HEK293 (cell line): ENCODE measurements around the gene BCL2L13.

ENCODE experiments used
- CTCF ChIA-PET: fragments of 350-600 bp; formaldehyde crosslinking; extraction: SDS; loops from one replicate; lab custom pipeline; 2021; ENCODE audit warnings: antibody characterized with exemption; lab: Yijun Ruan, JAX
- POLR2A ChIA-PET: fragments of 300-600 bp; formaldehyde crosslinking; extraction: SDS; loops from one replicate; lab custom pipeline; 2020; ENCODE audit warnings: antibody characterized with exemption, inconsistent platforms; lab: Yijun Ruan, JAX
- H3K27ac ChIP-seq: fragments of 200-500 bp; sonication (Bioruptor generic); 2 replicates; pipeline ENCODE4 v1.5.1; 2014; ENCODE audit warnings: low read depth, low read length, control low read depth, inconsistent platforms; ENCODE audit errors: extremely low read depth
- H3K36me3 ChIP-seq, 2 experiments: fragments of 200-500 bp in 1 of 2; sonication (Bioruptor generic) in 1 of 2; 1 replicate in 1 of 2; 2 replicates in 1 of 2; pipeline ENCODE4 v1.5.1; 2014 to 2017; ENCODE audit warnings: inconsistent platforms in 2 of 2, low read length in 2 of 2; ENCODE audit not compliant: control insufficient read depth in 2 of 2, insufficient read depth in 1 of 2
- H3K4me1 ChIP-seq: fragments of 200-500 bp; sonication (Bioruptor generic); 2 replicates; pipeline ENCODE4 v1.5.1; 2014; ENCODE audit warnings: mild to moderate bottlenecking, low read length, inconsistent platforms; ENCODE audit not compliant: control insufficient read depth, insufficient read depth
- H3K4me3 ChIP-seq: 2 replicates; pipeline ENCODE4 v1.5.1; 2011; ENCODE audit warnings: low read depth, mild to moderate bottlenecking, control low read depth, low read length, moderate library complexity
- H3K9me3 ChIP-seq: fragments of 200-500 bp; sonication (Bioruptor generic); 2 replicates; pipeline ENCODE4 v1.5.1; 2014; ENCODE audit warnings: low read depth, low read length, inconsistent platforms; ENCODE audit not compliant: control insufficient read depth, insufficient read depth
- EGR2 ChIP-seq: fragments of 450-650 bp; formaldehyde crosslinking; IDR thresholded peaks from 2 replicates; pipeline ENCODE4 v1.5.1; 2016; ENCODE audit warnings: low read depth, missing biosample characterization, missing genetic modification characterization
- KLF9 ChIP-seq: fragments of 450-650 bp; formaldehyde crosslinking; IDR thresholded peaks from 2 replicates; pipeline ENCODE4 v1.5.1; 2016; ENCODE audit warnings: missing biosample characterization, missing genetic modification characterization, low read depth
- PRDM2 ChIP-seq: fragments of 450-650 bp; formaldehyde crosslinking; IDR thresholded peaks from 2 replicates; pipeline ENCODE4 v1.5.1; 2016; ENCODE audit warnings: missing biosample characterization, missing genetic modification characterization, borderline replicate concordance
- SCRT1 ChIP-seq: fragments of 450-650 bp; formaldehyde crosslinking; IDR thresholded peaks from 2 replicates; pipeline ENCODE4 v1.5.1; 2016; ENCODE audit warnings: missing biosample characterization, missing genetic modification characterization, borderline replicate concordance
- SETDB1 ChIP-seq: IDR thresholded peaks from one replicate; pipeline ENCODE4 v1.6.1; 2017; ENCODE audit warnings: mild to moderate bottlenecking, low read length, moderate library complexity, mixed read lengths; ENCODE audit not compliant: insufficient read length
- SP2 ChIP-seq: fragments of 450-650 bp; formaldehyde crosslinking; IDR thresholded peaks from 2 replicates; pipeline ENCODE4 v1.5.1; 2016; ENCODE audit warnings: missing biosample characterization, missing genetic modification characterization
- ZBTB11 ChIP-seq: fragments of 450-650 bp; formaldehyde crosslinking; conservative IDR thresholded peaks from 2 replicates; pipeline ENCODE4 v1.5.1; 2016; ENCODE audit warnings: low read depth, missing biosample characterization, missing genetic modification characterization
- ZBTB17 ChIP-seq: fragments of 450-650 bp; formaldehyde crosslinking; IDR thresholded peaks from 2 replicates; pipeline ENCODE4 v1.5.1; 2016; ENCODE audit warnings: missing biosample characterization, missing genetic modification characterization
- ZEB2 ChIP-seq: fragments of 450-650 bp; formaldehyde crosslinking; IDR thresholded peaks from 2 replicates; pipeline ENCODE4 v1.5.1; 2016; ENCODE audit warnings: missing biosample characterization, missing genetic modification characterization
- ZNF140 ChIP-seq: fragments of 450-650 bp; formaldehyde crosslinking; IDR thresholded peaks from 2 replicates; pipeline ENCODE4 v1.5.1; 2016; ENCODE audit warnings: missing biosample characterization, missing genetic modification characterization
- ZNF169 ChIP-seq: fragments of 450-650 bp; formaldehyde crosslinking; IDR thresholded peaks from 2 replicates; pipeline ENCODE4 v1.5.1; 2016; ENCODE audit warnings: missing biosample characterization, missing genetic modification characterization
- ZNF24 ChIP-seq: fragments of 450-650 bp; formaldehyde crosslinking; IDR thresholded peaks from 2 replicates; pipeline ENCODE4 v1.5.1; 2016; ENCODE audit warnings: missing biosample characterization, missing genetic modification characterization
- ZNF26 ChIP-seq: fragments of 450-650 bp; formaldehyde crosslinking; IDR thresholded peaks from 2 replicates; pipeline ENCODE4 v1.5.1; 2016; ENCODE audit warnings: missing biosample characterization, missing genetic modification characterization
- ZNF311 ChIP-seq: fragments of 450-650 bp; formaldehyde crosslinking; IDR thresholded peaks from 2 replicates; pipeline ENCODE4 v1.5.1; 2017; ENCODE audit warnings: missing biosample characterization, missing genetic modification characterization, borderline replicate concordance
- ZNF366 ChIP-seq: fragments of 450-650 bp; formaldehyde crosslinking; conservative IDR thresholded peaks from 2 replicates; pipeline ENCODE4 v1.5.1; 2016; ENCODE audit warnings: missing biosample characterization, missing genetic modification characterization
- ZNF416 ChIP-seq: fragments of 450-650 bp; formaldehyde crosslinking; IDR thresholded peaks from 2 replicates; pipeline ENCODE4 v1.5.1; 2016; ENCODE audit warnings: missing biosample characterization, missing genetic modification characterization
- ZNF48 ChIP-seq: fragments of 450-650 bp; formaldehyde crosslinking; IDR thresholded peaks from 2 replicates; pipeline ENCODE4 v1.5.1; 2016; ENCODE audit warnings: missing biosample characterization, missing genetic modification characterization
- ZNF514 ChIP-seq: fragments of 450-650 bp; formaldehyde crosslinking; IDR thresholded peaks from 2 replicates; pipeline ENCODE4 v1.5.1; 2016; ENCODE audit warnings: missing biosample characterization, missing genetic modification characterization
- ZNF561 ChIP-seq: fragments of 450-650 bp; IDR thresholded peaks from 2 replicates; pipeline ENCODE4 v1.5.1; 2018; ENCODE audit warnings: missing biosample characterization, missing genetic modification characterization, borderline replicate concordance
- ZNF645 ChIP-seq: fragments of 450-650 bp; formaldehyde crosslinking; IDR thresholded peaks from 2 replicates; pipeline ENCODE4; 2016; ENCODE audit warnings: missing biosample characterization, missing genetic modification characterization
- ZNF664 ChIP-seq: fragments of 450-650 bp; formaldehyde crosslinking; IDR thresholded peaks from 2 replicates; pipeline ENCODE4 v1.5.1; 2016; ENCODE audit warnings: missing biosample characterization, missing genetic modification characterization
- ZNF837 ChIP-seq: fragments of 450-650 bp; formaldehyde crosslinking; IDR thresholded peaks from 2 replicates; pipeline ENCODE4 v1.5.1; 2016; ENCODE audit warnings: missing biosample characterization, missing genetic modification characterization
- ZSCAN23 ChIP-seq: fragments of 450-650 bp; formaldehyde crosslinking; IDR thresholded peaks from 2 replicates; pipeline ENCODE4 v1.5.1; 2016; ENCODE audit warnings: missing biosample characterization, missing genetic modification characterization
- TF ChIP-seq, protein P1 (sequence below): fragments of 450-650 bp; IDR thresholded peaks from 2 replicates; pipeline ENCODE4 v1.5.1; 2018; ENCODE audit warnings: missing biosample characterization, mild to moderate bottlenecking, missing genetic modification characterization

The BCL2L13 gene

GRCh38 chr22:17703811-17704210 is 65.3 kb downstream of the BCL2L13 start:
- Histone ChIP-seq H3K4me3 (no peak overlapping the region), H3K4me1 (peaks cover 14% of the 10 kb centered on the region; the same call in 1 of the 2 replicates), H3K27ac (no peak overlapping the region), H3K9me3 (no peaks in the 10 kb centered on the region), H3K36me3 (peaks cover 5 to 14% of the 10 kb centered on the region in 2 experiments)
- TF ChIP-seq ZNF837 (tag by site-specific recombination), result no peak
- TF ChIP-seq ZNF140, result no peak
- no peak for TF ChIP-seq ZEB2 (tag by site-specific recombination)
- no peak for TF ChIP-seq ZBTB17
- TF ChIP-seq SCRT1 (tag by site-specific recombination), result no peak
- TF ChIP-seq, protein P1, sequence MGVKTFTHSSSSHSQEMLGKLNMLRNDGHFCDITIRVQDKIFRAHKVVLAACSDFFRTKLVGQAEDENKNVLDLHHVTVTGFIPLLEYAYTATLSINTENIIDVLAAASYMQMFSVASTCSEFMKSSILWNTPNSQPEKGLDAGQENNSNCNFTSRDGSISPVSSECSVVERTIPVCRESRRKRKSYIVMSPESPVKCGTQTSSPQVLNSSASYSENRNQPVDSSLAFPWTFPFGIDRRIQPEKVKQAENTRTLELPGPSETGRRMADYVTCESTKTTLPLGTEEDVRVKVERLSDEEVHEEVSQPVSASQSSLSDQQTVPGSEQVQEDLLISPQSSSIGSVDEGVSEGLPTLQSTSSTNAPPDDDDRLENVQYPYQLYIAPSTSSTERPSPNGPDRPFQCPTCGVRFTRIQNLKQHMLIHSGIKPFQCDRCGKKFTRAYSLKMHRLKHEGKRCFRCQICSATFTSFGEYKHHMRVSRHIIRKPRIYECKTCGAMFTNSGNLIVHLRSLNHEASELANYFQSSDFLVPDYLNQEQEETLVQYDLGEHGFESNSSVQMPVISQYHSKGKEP (tag by site-specific recombination), result no peak
- no peak for TF ChIP-seq ZNF169 (tag by site-specific recombination)
- no peak for TF ChIP-seq SP2 (tag by site-specific recombination)
- no peak for TF ChIP-seq KLF9 (tag by site-specific recombination)
- TF ChIP-seq ZNF48, result no peak
- no peak for TF ChIP-seq ZNF664 (tag by site-specific recombination)
- no peak for TF ChIP-seq ZSCAN23 (tag by site-specific recombination)
- TF ChIP-seq ZNF24 (tag by site-specific recombination), result no peak
- no peak for TF ChIP-seq ZNF26 (tag by site-specific recombination)
- TF ChIP-seq ZNF645 (tag by site-specific recombination), result no peak
- ChIA-PET CTCF (no interaction called here), POLR2A (interaction anchor here (0.8 kb wide), 1 partner anchor 721 kb away, joined by 3 read pairs; no protein-coding TSS in a partner anchor)

- Histone ChIP-seq H3K4me3 (no peak overlapping the region), H3K27ac (no peak overlapping the region), H3K36me3 (peaks cover 5 to 14% of the 10 kb centered on the region in 2 experiments), H3K9me3 (no peaks in the 10 kb centered on the region), H3K4me1 (peaks cover 14% of the 10 kb centered on the region; the same call in 1 of the 2 replicates)
- ChIA-PET POLR2A (no interaction called here), CTCF (no interaction called here)
- TF ChIP-seq PRDM2 (tag by site-specific recombination) (no peak), ZBTB11 (tag by site-specific recombination) (no peak), ZNF561 (tag by site-specific recombination) (no peak), ZNF514 (tag by site-specific recombination) (no peak), SETDB1 (no peak), ZNF311 (tag by site-specific recombination) (no peak), EGR2 (no peak), ZNF416 (no peak), ZNF366 (tag by site-specific recombination) (no peak)
Measured at GRCh38 chr22:17705546-17705945, 67.0 kb downstream of the BCL2L13 start.
